ENCODE results near the gene FILIP1.

DNA sequence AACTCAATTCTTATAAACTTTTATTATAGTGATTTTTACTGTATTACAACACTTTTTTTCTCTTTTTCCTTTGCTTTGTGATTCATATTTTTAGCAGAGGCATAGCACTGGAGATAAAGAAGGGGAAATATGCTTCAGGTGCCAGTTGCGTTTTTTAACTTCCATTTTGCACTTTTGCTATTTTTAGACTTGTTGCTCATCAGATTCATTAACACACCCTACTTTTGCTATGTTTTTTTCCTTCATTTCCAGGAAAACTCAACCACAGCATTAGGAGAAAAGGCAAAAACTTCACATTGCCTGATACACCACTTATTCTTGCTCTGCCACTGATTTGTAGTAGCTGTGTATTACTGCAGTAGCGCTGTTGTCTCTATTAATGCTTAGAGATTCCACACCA lies 201.0 kb downstream of the FILIP1 start:
- TF ChIP-seq GATA3 (IDR thresholded peaks at IDR 0.05; ENCODE audit: low read depth, low read length), result no peak
- TF ChIP-seq GATA2 (IDR thresholded peaks at IDR 0.05; ENCODE audit: low read depth, low read length), result no peak
